GM12878 (cell line): ENCODE data around the gene CCRL2.
"Not testable (repeated sequence)": the region's sequence is repeated elsewhere in the genome, so short reads cannot be mapped to it uniquely, and the experiment has no call there.

Experiments used
- RAD21 ChIP-seq: IDR thresholded peaks from 2 replicates; pipeline ENCODE4 v1.6.1; 2011; ENCODE audit warnings: mild to moderate bottlenecking, low read depth, low read length, moderate library complexity; ENCODE audit not compliant: insufficient read depth
- SIN3A ChIP-seq: IDR thresholded peaks from 2 replicates; pipeline ENCODE4 v1.6.1; 2012; ENCODE audit warnings: low read depth, low read length, improper control_type of control experiment
- TARDBP ChIP-seq: IDR thresholded peaks from 2 replicates; pipeline ENCODE4 v1.6.1; 2016; ENCODE audit warnings: borderline replicate concordance
- TCF3 ChIP-seq: IDR thresholded peaks from 2 replicates; pipeline ENCODE4 v1.6.1; 2012; ENCODE audit warnings: low read depth, mild to moderate bottlenecking, low read length, borderline replicate concordance; ENCODE audit not compliant: insufficient read depth
- TF ChIP-seq, protein P1 (sequence below): fragments of 450-650 bp; IDR thresholded peaks from 2 replicates; pipeline ENCODE4 v1.6.1; 2017; ENCODE audit warnings: mild to moderate bottlenecking, moderate library complexity
- TF ChIP-seq, protein P2 (sequence below), 3 experiments: IDR thresholded peaks in 2 of 3; conservative IDR thresholded peaks in 1 of 3; 2 replicates each; pipeline ENCODE4 v1.5.1; 2011; ENCODE audit warnings: low read depth in 3 of 3, low read length in 3 of 3, mild to moderate bottlenecking in 3 of 3, control low read depth in 2 of 3, moderate library complexity in 2 of 3, inconsistent platforms in 1 of 3, mixed read lengths in 1 of 3; ENCODE audit not compliant: control insufficient read depth in 2 of 3, insufficient read depth in 1 of 3; ENCODE audit errors: extremely low read depth in 1 of 3
- TF ChIP-seq, protein P3 (sequence below): fragments of 450-650 bp; formaldehyde crosslinking; IDR thresholded peaks from 2 replicates; pipeline ENCODE4 v1.4.0; 2020; ENCODE audit warnings: mild to moderate bottlenecking, moderate library complexity
- TF ChIP-seq, protein P4 (sequence below): IDR thresholded peaks from 2 replicates; pipeline ENCODE4 v1.6.1; 2012; ENCODE audit warnings: mild to moderate bottlenecking, low read depth, low read length

GRCh38 chr3:46430879-46431278 is 23.8 kb downstream of the CCRL2 start:
- TF ChIP-seq SIN3A, TARDBP, RAD21, TCF3: not testable (repeated sequence)
- TF ChIP-seq, protein P1, sequence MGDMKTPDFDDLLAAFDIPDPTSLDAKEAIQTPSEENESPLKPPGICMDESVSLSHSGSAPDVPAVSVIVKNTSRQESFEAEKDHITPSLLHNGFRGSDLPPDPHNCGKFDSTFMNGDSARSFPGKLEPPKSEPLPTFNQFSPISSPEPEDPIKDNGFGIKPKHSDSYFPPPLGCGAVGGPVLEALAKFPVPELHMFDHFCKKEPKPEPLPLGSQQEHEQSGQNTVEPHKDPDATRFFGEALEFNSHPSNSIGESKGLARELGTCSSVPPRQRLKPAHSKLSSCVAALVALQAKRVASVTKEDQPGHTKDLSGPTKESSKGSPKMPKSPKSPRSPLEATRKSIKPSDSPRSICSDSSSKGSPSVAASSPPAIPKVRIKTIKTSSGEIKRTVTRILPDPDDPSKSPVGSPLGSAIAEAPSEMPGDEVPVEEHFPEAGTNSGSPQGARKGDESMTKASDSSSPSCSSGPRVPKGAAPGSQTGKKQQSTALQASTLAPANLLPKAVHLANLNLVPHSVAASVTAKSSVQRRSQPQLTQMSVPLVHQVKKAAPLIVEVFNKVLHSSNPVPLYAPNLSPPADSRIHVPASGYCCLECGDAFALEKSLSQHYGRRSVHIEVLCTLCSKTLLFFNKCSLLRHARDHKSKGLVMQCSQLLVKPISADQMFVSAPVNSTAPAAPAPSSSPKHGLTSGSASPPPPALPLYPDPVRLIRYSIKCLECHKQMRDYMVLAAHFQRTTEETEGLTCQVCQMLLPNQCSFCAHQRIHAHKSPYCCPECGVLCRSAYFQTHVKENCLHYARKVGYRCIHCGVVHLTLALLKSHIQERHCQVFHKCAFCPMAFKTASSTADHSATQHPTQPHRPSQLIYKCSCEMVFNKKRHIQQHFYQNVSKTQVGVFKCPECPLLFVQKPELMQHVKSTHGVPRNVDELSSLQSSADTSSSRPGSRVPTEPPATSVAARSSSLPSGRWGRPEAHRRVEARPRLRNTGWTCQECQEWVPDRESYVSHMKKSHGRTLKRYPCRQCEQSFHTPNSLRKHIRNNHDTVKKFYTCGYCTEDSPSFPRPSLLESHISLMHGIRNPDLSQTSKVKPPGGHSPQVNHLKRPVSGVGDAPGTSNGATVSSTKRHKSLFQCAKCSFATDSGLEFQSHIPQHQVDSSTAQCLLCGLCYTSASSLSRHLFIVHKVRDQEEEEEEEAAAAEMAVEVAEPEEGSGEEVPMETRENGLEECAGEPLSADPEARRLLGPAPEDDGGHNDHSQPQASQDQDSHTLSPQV: not testable (repeated sequence)
- TF ChIP-seq, protein P2, sequence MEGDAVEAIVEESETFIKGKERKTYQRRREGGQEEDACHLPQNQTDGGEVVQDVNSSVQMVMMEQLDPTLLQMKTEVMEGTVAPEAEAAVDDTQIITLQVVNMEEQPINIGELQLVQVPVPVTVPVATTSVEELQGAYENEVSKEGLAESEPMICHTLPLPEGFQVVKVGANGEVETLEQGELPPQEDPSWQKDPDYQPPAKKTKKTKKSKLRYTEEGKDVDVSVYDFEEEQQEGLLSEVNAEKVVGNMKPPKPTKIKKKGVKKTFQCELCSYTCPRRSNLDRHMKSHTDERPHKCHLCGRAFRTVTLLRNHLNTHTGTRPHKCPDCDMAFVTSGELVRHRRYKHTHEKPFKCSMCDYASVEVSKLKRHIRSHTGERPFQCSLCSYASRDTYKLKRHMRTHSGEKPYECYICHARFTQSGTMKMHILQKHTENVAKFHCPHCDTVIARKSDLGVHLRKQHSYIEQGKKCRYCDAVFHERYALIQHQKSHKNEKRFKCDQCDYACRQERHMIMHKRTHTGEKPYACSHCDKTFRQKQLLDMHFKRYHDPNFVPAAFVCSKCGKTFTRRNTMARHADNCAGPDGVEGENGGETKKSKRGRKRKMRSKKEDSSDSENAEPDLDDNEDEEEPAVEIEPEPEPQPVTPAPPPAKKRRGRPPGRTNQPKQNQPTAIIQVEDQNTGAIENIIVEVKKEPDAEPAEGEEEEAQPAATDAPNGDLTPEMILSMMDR (IDR thresholded peaks at IDR 0.05 in 2 of 3, conservative IDR thresholded peaks at IDR 0.05 in 1 of 3; ENCODE audit: control insufficient read depth in 2 of 3, extremely low read depth in 1 of 3, insufficient read depth in 1 of 3, low read depth in 3 of 3, low read length in 3 of 3): not testable (repeated sequence)
- TF ChIP-seq, protein P3, sequence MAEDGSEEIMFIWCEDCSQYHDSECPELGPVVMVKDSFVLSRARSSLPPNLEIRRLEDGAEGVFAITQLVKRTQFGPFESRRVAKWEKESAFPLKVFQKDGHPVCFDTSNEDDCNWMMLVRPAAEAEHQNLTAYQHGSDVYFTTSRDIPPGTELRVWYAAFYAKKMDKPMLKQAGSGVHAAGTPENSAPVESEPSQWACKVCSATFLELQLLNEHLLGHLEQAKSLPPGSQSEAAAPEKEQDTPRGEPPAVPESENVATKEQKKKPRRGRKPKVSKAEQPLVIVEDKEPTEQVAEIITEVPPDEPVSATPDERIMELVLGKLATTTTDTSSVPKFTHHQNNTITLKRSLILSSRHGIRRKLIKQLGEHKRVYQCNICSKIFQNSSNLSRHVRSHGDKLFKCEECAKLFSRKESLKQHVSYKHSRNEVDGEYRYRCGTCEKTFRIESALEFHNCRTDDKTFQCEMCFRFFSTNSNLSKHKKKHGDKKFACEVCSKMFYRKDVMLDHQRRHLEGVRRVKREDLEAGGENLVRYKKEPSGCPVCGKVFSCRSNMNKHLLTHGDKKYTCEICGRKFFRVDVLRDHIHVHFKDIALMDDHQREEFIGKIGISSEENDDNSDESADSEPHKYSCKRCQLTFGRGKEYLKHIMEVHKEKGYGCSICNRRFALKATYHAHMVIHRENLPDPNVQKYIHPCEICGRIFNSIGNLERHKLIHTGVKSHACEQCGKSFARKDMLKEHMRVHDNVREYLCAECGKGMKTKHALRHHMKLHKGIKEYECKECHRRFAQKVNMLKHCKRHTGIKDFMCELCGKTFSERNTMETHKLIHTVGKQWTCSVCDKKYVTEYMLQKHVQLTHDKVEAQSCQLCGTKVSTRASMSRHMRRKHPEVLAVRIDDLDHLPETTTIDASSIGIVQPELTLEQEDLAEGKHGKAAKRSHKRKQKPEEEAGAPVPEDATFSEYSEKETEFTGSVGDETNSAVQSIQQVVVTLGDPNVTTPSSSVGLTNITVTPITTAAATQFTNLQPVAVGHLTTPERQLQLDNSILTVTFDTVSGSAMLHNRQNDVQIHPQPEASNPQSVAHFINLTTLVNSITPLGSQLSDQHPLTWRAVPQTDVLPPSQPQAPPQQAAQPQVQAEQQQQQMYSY: not testable (repeated sequence)
- TF ChIP-seq, protein P4, sequence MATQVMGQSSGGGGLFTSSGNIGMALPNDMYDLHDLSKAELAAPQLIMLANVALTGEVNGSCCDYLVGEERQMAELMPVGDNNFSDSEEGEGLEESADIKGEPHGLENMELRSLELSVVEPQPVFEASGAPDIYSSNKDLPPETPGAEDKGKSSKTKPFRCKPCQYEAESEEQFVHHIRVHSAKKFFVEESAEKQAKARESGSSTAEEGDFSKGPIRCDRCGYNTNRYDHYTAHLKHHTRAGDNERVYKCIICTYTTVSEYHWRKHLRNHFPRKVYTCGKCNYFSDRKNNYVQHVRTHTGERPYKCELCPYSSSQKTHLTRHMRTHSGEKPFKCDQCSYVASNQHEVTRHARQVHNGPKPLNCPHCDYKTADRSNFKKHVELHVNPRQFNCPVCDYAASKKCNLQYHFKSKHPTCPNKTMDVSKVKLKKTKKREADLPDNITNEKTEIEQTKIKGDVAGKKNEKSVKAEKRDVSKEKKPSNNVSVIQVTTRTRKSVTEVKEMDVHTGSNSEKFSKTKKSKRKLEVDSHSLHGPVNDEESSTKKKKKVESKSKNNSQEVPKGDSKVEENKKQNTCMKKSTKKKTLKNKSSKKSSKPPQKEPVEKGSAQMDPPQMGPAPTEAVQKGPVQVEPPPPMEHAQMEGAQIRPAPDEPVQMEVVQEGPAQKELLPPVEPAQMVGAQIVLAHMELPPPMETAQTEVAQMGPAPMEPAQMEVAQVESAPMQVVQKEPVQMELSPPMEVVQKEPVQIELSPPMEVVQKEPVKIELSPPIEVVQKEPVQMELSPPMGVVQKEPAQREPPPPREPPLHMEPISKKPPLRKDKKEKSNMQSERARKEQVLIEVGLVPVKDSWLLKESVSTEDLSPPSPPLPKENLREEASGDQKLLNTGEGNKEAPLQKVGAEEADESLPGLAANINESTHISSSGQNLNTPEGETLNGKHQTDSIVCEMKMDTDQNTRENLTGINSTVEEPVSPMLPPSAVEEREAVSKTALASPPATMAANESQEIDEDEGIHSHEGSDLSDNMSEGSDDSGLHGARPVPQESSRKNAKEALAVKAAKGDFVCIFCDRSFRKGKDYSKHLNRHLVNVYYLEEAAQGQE: not testable (repeated sequence)
